Neural cell (in vitro differentiated cells): ENCODE results near the gene OXSM. TPM values are rescaled to one million over a fixed set of nuclear protein-coding genes. Genes with fewer than 3 reads are reported as not detected.

Experiments used
- H2AFZ ChIP-seq: fragments of 200-600, 300-800 bp; sonication (generic), shearing (Covaris generic); 2 replicates; pipeline ENCODE4 v1.6.0; 2014; ENCODE audit warnings: low read depth, mild to moderate bottlenecking, antibody characterized with exemption, low read length, moderate library complexity
- H3F3A ChIP-seq: fragments of 200-600 bp; shearing (Covaris generic); 2 replicates; pipeline ENCODE4 v1.6.1; 2016; ENCODE audit warnings: mild to moderate bottlenecking, moderate library complexity, mixed read lengths, antibody characterized with exemption, low read length; ENCODE audit not compliant: insufficient read depth, poor library complexity, severe bottlenecking
- H3K27ac ChIP-seq: fragments of 200-600, 300-800 bp; sonication (generic), shearing (Covaris generic); 2 replicates; pipeline ENCODE4 v1.5.1; 2014; ENCODE audit warnings: mild to moderate bottlenecking, low read length, moderate library complexity
- H3K27me3 ChIP-seq: fragments of 300-800, 200-600 bp; sonication (generic), shearing (Covaris generic); 2 replicates; pipeline ENCODE4 v1.6.0; 2014; ENCODE audit warnings: mild to moderate bottlenecking, low read depth, low read length, moderate library complexity; ENCODE audit not compliant: insufficient read depth
- H3K36me3 ChIP-seq: fragments of 300-800, 200-600 bp; sonication (generic), shearing (Covaris generic); 2 replicates; pipeline ENCODE4 v1.5.1; 2014; ENCODE audit warnings: mild to moderate bottlenecking, antibody characterized with exemption, low read length, moderate library complexity; ENCODE audit not compliant: insufficient read depth
- H3K4me2 ChIP-seq: fragments of 300-800, 200-600 bp; sonication (generic), shearing (Covaris generic); 2 replicates; pipeline ENCODE4 v1.6.0; 2014; ENCODE audit warnings: mild to moderate bottlenecking, low read length
- H3K4me3 ChIP-seq: fragments of 300-800, 200-600 bp; sonication (generic), shearing (Covaris generic); 2 replicates; pipeline ENCODE4 v1.5.1; 2014; ENCODE audit warnings: mild to moderate bottlenecking, low read length, moderate library complexity
- H3K79me2 ChIP-seq: fragments of 200-600 bp; shearing (Covaris generic); replicated peaks from 2 replicates; pipeline ENCODE4 v1.6.0; 2014; ENCODE audit warnings: mild to moderate bottlenecking, low read length, moderate library complexity; ENCODE audit not compliant: insufficient read depth
- H3K9ac ChIP-seq: fragments of 300-800, 200-600 bp; sonication (generic), shearing (Covaris generic); 2 replicates; pipeline ENCODE4 v1.6.1; 2016; ENCODE audit warnings: mild to moderate bottlenecking, low read length, mixed read lengths
- H3K9me2 ChIP-seq: fragments of 200-600 bp; shearing (Covaris generic); 2 replicates; pipeline ENCODE4 v1.6.1; 2016; ENCODE audit warnings: mild to moderate bottlenecking, low read length, mixed read lengths; ENCODE audit not compliant: insufficient read depth
- H3K9me3 ChIP-seq: fragments of 200-600, 300-800 bp; sonication (generic), shearing (Covaris generic); 2 replicates; pipeline ENCODE4 v1.6.1; 2016; ENCODE audit warnings: mild to moderate bottlenecking, mixed run types, low read length, moderate library complexity, mixed read lengths
- H4K20me1 ChIP-seq: fragments of 200-600 bp; shearing (Covaris generic); 2 replicates; pipeline ENCODE4 v1.6.1; 2016; ENCODE audit warnings: mild to moderate bottlenecking, mixed run types; ENCODE audit not compliant: insufficient read depth
- CTCF ChIP-seq: fragments of 450-650 bp; IDR thresholded peaks from 2 replicates; pipeline ENCODE4 v1.5.1; 2014; ENCODE audit warnings: antibody characterized with exemption, mild to moderate bottlenecking, moderate library complexity; ENCODE audit not compliant: poor library complexity, severe bottlenecking
- EP300 ChIP-seq: fragments of 450-650 bp; conservative IDR thresholded peaks from 2 replicates; pipeline ENCODE4 v1.6.1; 2014; ENCODE audit warnings: antibody characterized with exemption, mild to moderate bottlenecking, moderate library complexity; ENCODE audit not compliant: poor library complexity, severe bottlenecking
- EZH2 ChIP-seq: fragments of 200-600, 300-800 bp; shearing (Covaris generic), sonication (generic); IDR thresholded peaks from 2 replicates; pipeline ENCODE4 v1.6.1; 2014; ENCODE audit warnings: antibody characterized with exemption, low read length, borderline replicate concordance, mild to moderate bottlenecking; ENCODE audit not compliant: insufficient read depth, poor library complexity, severe bottlenecking
- MXI1 ChIP-seq: fragments of 450-650 bp; conservative IDR thresholded peaks from 2 replicates; pipeline ENCODE4 v1.6.1; 2014; ENCODE audit warnings: antibody characterized with exemption, mild to moderate bottlenecking; ENCODE audit not compliant: poor library complexity, severe bottlenecking
- POLR2AphosphoS5 ChIP-seq: IDR thresholded peaks from 2 replicates; pipeline ENCODE4 v1.6.1; 2012
- RAD21 ChIP-seq: fragments of 450-650 bp; conservative IDR thresholded peaks from 2 replicates; pipeline ENCODE4 v1.6.1; 2014; ENCODE audit warnings: antibody characterized with exemption, mild to moderate bottlenecking, moderate library complexity
- REST ChIP-seq: IDR thresholded peaks from 2 replicates; pipeline ENCODE4 v1.6.1; 2012; ENCODE audit warnings: borderline replicate concordance
- SMC3 ChIP-seq: fragments of 450-650 bp; conservative IDR thresholded peaks from 2 replicates; pipeline ENCODE4 v1.6.1; 2014; ENCODE audit warnings: antibody characterized with exemption, mild to moderate bottlenecking, moderate library complexity; ENCODE audit not compliant: poor library complexity
- TAF1 ChIP-seq: IDR thresholded peaks from 2 replicates; pipeline ENCODE4 v1.6.1; 2012; ENCODE audit warnings: low read depth
- polyA plus RNA-seq: library from polyadenylated mRNA; depleted of rRNA; stranded (reverse); fragments of >200 nt; gene quantifications from 2 replicates; pipeline ENCODE4 v1.2.3, GENCODE V29; 2014

OXSM gene
- polyA plus RNA-seq, 1 donor from 2014 or later: 6.7 TPM

GRCh38 chr3:25787689-25788088, 2.2 kb upstream of the OXSM start:
- no peak overlapping the region for H3K4me3 ChIP-seq
- no peaks in the 10 kb centered on the region for H3K79me2 ChIP-seq

GRCh38 chr3:25789209-25789595, 688 bp upstream of the OXSM start:
- no peaks in the 10 kb centered on the region for H3F3A ChIP-seq
- H3K9ac ChIP-seq: peak overlapping the region; percentile 59
- no peaks in the 10 kb centered on the region for H4K20me1 ChIP-seq
- peak overlapping the region; percentile 17 for H3K4me2 ChIP-seq
- no peaks in the 10 kb centered on the region for H3K36me3 ChIP-seq
- no peaks in the 10 kb centered on the region for H3K79me2 ChIP-seq
- peak overlapping the region; percentile 18 for H3K27ac ChIP-seq
- H2AFZ ChIP-seq: peak overlapping the region; percentile 10
- no peaks in the 10 kb centered on the region for H3K9me3 ChIP-seq
- H3K27me3 ChIP-seq: no peaks in the 10 kb centered on the region
- H3K9me2 ChIP-seq: no peaks in the 10 kb centered on the region
- peak overlapping the region; percentile 66 for H3K4me3 ChIP-seq
- TF ChIP-seq SMC3 (no peak), RAD21 (no peak), TAF1 (no peak), REST (no peak), CTCF (no peak), EZH2 (no peak)

More at GRCh38 chr3:25787689-25788088, 2.2 kb upstream of the OXSM start:
- H3K9ac ChIP-seq: no peak overlapping the region
- H4K20me1 ChIP-seq: no peaks in the 10 kb centered on the region
- no peak overlapping the region for H2AFZ ChIP-seq
- no peak overlapping the region for H3K4me2 ChIP-seq
- TF ChIP-seq EZH2 (no peak), EP300 (no peak), REST (no peak), TAF1 (no peak), RAD21 (no peak), SMC3 (no peak), CTCF (no peak), MXI1 (no peak), POLR2AphosphoS5 (no peak)
- no peaks in the 10 kb centered on the region for H3K36me3 ChIP-seq
- H3K27ac ChIP-seq: no peak overlapping the region
- H3K9me3 ChIP-seq: no peaks in the 10 kb centered on the region
- H3K9me2 ChIP-seq: no peaks in the 10 kb centered on the region
- no peaks in the 10 kb centered on the region for H3F3A ChIP-seq
- H3K27me3 ChIP-seq: no peaks in the 10 kb centered on the region
